Gastrocnemius medialis (tissue), 4 donors: ENCODE data around the gene AMHR2.

Experiments used
- CTCF ChIP-seq, 5 experiments: fragments of 450-650 bp in 3 of 5; fragments of 200-600 bp in 2 of 5; sonication (generic) in 2 of 5; IDR thresholded peaks in 4 of 5; conservative IDR thresholded peaks in 1 of 5; 1 replicate in 4 of 5; 2 replicates in 1 of 5; pipeline ENCODE4 v1.5.1; 2016 to 2019; ENCODE audit warnings: antibody characterized with exemption in 5 of 5, mild to moderate bottlenecking in 3 of 5, moderate library complexity in 3 of 5
- POLR2A ChIP-seq, 2 donors: fragments of 450-650 bp; IDR thresholded peaks; one replicate each; pipeline ENCODE4 v1.6.1; 2017; ENCODE audit warnings: antibody characterized with exemption in 2 of 2, mild to moderate bottlenecking in 2 of 2, moderate library complexity in 2 of 2

- TF ChIP-seq CTCF (IDR thresholded peaks at IDR 0.05 in 4 of 5, conservative IDR thresholded peaks at IDR 0.05 in 1 of 5) = no peak
- no peak for TF ChIP-seq POLR2A (IDR thresholded peaks at IDR 0.05)
Measured at GRCh38 chr12:53378724-53379388, 44.8 kb upstream of the AMHR2 start.
